K562 (cell line): ENCODE measurements around the gene COMMD4. TPM values are rescaled to one million over a fixed set of nuclear protein-coding genes. Genes with fewer than 3 reads are reported as not detected.

Experiments used
- ATAC-seq: fragments of 200-7000 bp; cut with Tn5 transposase; 3 replicates; pipeline ENCODE4 v1.9.1; 2020; ENCODE audit warnings: moderate library complexity
- BruUV-seq: library from RNA; stranded (reverse); fragments of 400-500 nt; replicated peaks from 2 replicates; lab custom pipeline; 2021; lab: Mats Ljungman, UMichigan
- CTCF ChIA-PET: fragments of 300-600 bp; formaldehyde crosslinking; extraction: SDS; loops from one replicate; lab custom pipeline; 2021; ENCODE audit warnings: low intra/inter-chr PET ratio; lab: Yijun Ruan, JAX
- POLR2A ChIA-PET: fragments of 300-600, 350-650 bp; sonication (Branson Sonifier 250); formaldehyde crosslinking; extraction: SDS; loops from one replicate; lab custom pipeline; 2021; ENCODE audit warnings: antibody characterized with exemption, inconsistent platforms; lab: Yijun Ruan, JAX
- DNase-seq, 4 experiments: peaks; one replicate each; pipeline versions ENCODE4 v3.0.0 to v3.0.0-alpha.2; 2011 to 2018; ENCODE audit warnings: low spot score in 3 of 4, mixed read lengths in 3 of 4; ENCODE audit errors: extremely low read depth in 1 of 4
- FAIRE-seq: peaks from 2 replicates; lab custom pipeline; 2011; peaks lifted over from hg19 to GRCh38; lab: Jason Lieb, UNC
- H2AFZ ChIP-seq: 2 replicates; pipeline ENCODE4 v1.6.0; 2011; ENCODE audit warnings: low read depth, low read length, control low read depth, inconsistent platforms
- H3K27ac ChIP-seq: fragments of 200-600 bp; 3 replicates; pipeline ENCODE4 v1.8.0; 2011; ENCODE audit warnings: low read depth, mild to moderate bottlenecking, control low read depth, inconsistent platforms, low read length, moderate library complexity, mixed read lengths; ENCODE audit errors: extremely low read depth
- H3K27me3 ChIP-seq, 2 experiments: fragments of 300-600 bp in 1 of 2; 2 replicates in 1 of 2; 3 replicates in 1 of 2; pipeline versions ENCODE4 v1.6.0 to v1.8.0; 2011; ENCODE audit warnings: inconsistent platforms in 2 of 2, low read length in 2 of 2, mild to moderate bottlenecking in 1 of 2, mixed read lengths in 1 of 2, moderate library complexity in 1 of 2; ENCODE audit not compliant: control insufficient read depth in 2 of 2, insufficient read depth in 2 of 2
- H3K36me3 ChIP-seq: fragments of 300-600 bp; 3 replicates; pipeline ENCODE4 v1.8.0; 2011; ENCODE audit warnings: mild to moderate bottlenecking, low read length, inconsistent platforms; ENCODE audit not compliant: control insufficient read depth, insufficient read depth
- H3K4me1 ChIP-seq, 2 experiments: fragments of 200-600 bp in 1 of 2; replicated peaks in 1 of 2; 2 replicates in 1 of 2; 3 replicates in 1 of 2; pipeline versions ENCODE4 v1.5.1 to v1.8.0; 2011; ENCODE audit warnings: inconsistent platforms in 2 of 2, low read length in 2 of 2, mild to moderate bottlenecking in 1 of 2, mixed read lengths in 1 of 2, moderate library complexity in 1 of 2; ENCODE audit not compliant: control insufficient read depth in 2 of 2, insufficient read depth in 2 of 2
- H3K4me2 ChIP-seq: 2 replicates; pipeline ENCODE4 v1.6.1; 2011; ENCODE audit warnings: low read length, control low read depth, inconsistent platforms, mixed read lengths; ENCODE audit not compliant: insufficient read depth
- H3K4me3 ChIP-seq: fragments of 200-600 bp; sonication (generic), shearing (Covaris generic); 2 replicates; pipeline ENCODE4 v1.5.1; 2016; ENCODE audit warnings: control low read depth, inconsistent platforms
- H3K79me2 ChIP-seq: fragments of 200-600 bp; 3 replicates; pipeline ENCODE4 v1.8.0; 2011; ENCODE audit warnings: low read length, inconsistent platforms; ENCODE audit not compliant: control insufficient read depth, insufficient read depth
- H3K9ac ChIP-seq, 2 experiments: 2 replicates each; pipeline versions ENCODE4 v1.6.0 to v1.6.1; 2011; ENCODE audit warnings: low read depth in 2 of 2, low read length in 2 of 2, control low read depth in 1 of 2, inconsistent platforms in 1 of 2, mild to moderate bottlenecking in 1 of 2, mixed read lengths in 1 of 2; ENCODE audit not compliant: insufficient read depth in 1 of 2
- H3K9me1 ChIP-seq: one replicate; pipeline ENCODE4 v1.6.0; 2011; ENCODE audit warnings: inconsistent platforms, mild to moderate bottlenecking, low read length, moderate library complexity; ENCODE audit not compliant: control insufficient read depth, insufficient read depth
- H3K9me3 ChIP-seq: replicated peaks from 2 replicates; pipeline ENCODE4 v1.5.1; 2011; ENCODE audit warnings: low read depth, low read length, inconsistent platforms; ENCODE audit not compliant: control insufficient read depth, insufficient read depth
- H4K20me1 ChIP-seq: replicated peaks from 2 replicates; pipeline ENCODE4 v1.6.1; 2011; ENCODE audit warnings: low read length, inconsistent platforms, mixed read lengths; ENCODE audit not compliant: control insufficient read depth, insufficient read depth
- CCNT2 ChIP-seq: IDR thresholded peaks from 2 replicates; pipeline ENCODE4 v1.6.1; 2011; ENCODE audit warnings: borderline replicate concordance, low read depth, mild to moderate bottlenecking, moderate library complexity, mixed read lengths, low read length; ENCODE audit not compliant: insufficient read length; ENCODE audit errors: extremely low read depth
- E2F6 ChIP-seq, 2 experiments: IDR thresholded peaks; 2 replicates each; pipeline ENCODE4 v1.6.1; 2011; ENCODE audit warnings: borderline replicate concordance in 1 of 2, control low read depth in 1 of 2, low read depth in 1 of 2, low read length in 1 of 2, mild to moderate bottlenecking in 1 of 2, mixed read lengths in 1 of 2, moderate library complexity in 1 of 2; ENCODE audit not compliant: insufficient read depth in 1 of 2, insufficient read length in 1 of 2, poor library complexity in 1 of 2, severe bottlenecking in 1 of 2; ENCODE audit errors: extremely low read depth in 1 of 2
- HCFC1 ChIP-seq: IDR thresholded peaks from 2 replicates; pipeline ENCODE4 v1.6.1; 2012; ENCODE audit warnings: low read depth, low read length, improper control_type of control experiment
- ID3 ChIP-seq, 2 experiments: fragments of 250-450 bp in 1 of 2; fragments of 450-650 bp in 1 of 2; sonication (Bioruptor Pico) in 1 of 2; IDR thresholded peaks; 2 replicates each; pipeline versions ENCODE4 v1.6.1 to v1.8.0; 2016 to 2021; ENCODE audit warnings: mild to moderate bottlenecking in 2 of 2, moderate library complexity in 2 of 2, missing compliant biosample characterization in 1 of 2, missing genetic modification characterization in 1 of 2
- MAZ ChIP-seq, 2 experiments: fragments of 450-650 bp in 1 of 2; sonication (generic) in 1 of 2; formaldehyde crosslinking; IDR thresholded peaks in 1 of 2; conservative IDR thresholded peaks in 1 of 2; 2 replicates each; pipeline versions ENCODE4 v1.4.0 to v1.5.0; 2020; ENCODE audit warnings: mild to moderate bottlenecking in 1 of 2, missing genetic modification reagents in 1 of 2
- NR2C2 ChIP-seq, 2 experiments: fragments of 200-800 bp in 1 of 2; sonication (Bioruptor generic) in 1 of 2; sonication (generic) in 1 of 2; formaldehyde crosslinking in 1 of 2; IDR thresholded peaks; 2 replicates each; pipeline versions ENCODE4 v1.6.1 to v1.8.0; 2016 to 2022; ENCODE audit warnings: mild to moderate bottlenecking in 1 of 2, missing compliant biosample characterization in 1 of 2, missing genetic modification characterization in 1 of 2, missing genetic modification reagents in 1 of 2
- PCBP1 ChIP-seq: fragments of 200-400 bp; formaldehyde crosslinking; IDR thresholded peaks from 2 replicates; pipeline ENCODE4 v1.6.1; 2018; ENCODE audit warnings: mild to moderate bottlenecking, low read depth, low read length; ENCODE audit not compliant: poor library complexity, severe bottlenecking
- RBFOX2 ChIP-seq: fragments of 200-400 bp; formaldehyde crosslinking; IDR thresholded peaks from 2 replicates; pipeline ENCODE4 v1.6.1; 2017; ENCODE audit warnings: low read depth, mild to moderate bottlenecking, low read length, moderate library complexity
- YY1 ChIP-seq, 3 experiments: IDR thresholded peaks; 2 replicates each; pipeline ENCODE4 v1.6.1; 2011; ENCODE audit warnings: low read length in 2 of 3, mild to moderate bottlenecking in 2 of 3, moderate library complexity in 2 of 3, borderline replicate concordance in 1 of 3, control low read depth in 1 of 3, low read depth in 1 of 3; ENCODE audit not compliant: insufficient read depth in 3 of 3, insufficient replicate concordance in 2 of 3, control insufficient read depth in 1 of 3, insufficient read length in 1 of 3; ENCODE audit errors: extremely low read depth in 1 of 3
- ZC3H4 ChIP-seq: sonication (generic); formaldehyde crosslinking; IDR thresholded peaks from 2 replicates; pipeline ENCODE4 v1.9.0; 2021; ENCODE audit warnings: missing genetic modification reagents, borderline replicate concordance
- ZNF57 ChIP-seq: fragments of 450-650 bp; formaldehyde crosslinking; IDR thresholded peaks from 2 replicates; pipeline ENCODE4 v1.4.0; 2020; ENCODE audit warnings: mild to moderate bottlenecking, moderate library complexity
- WGBS: fragments of 100-300 bp; shearing (Covaris generic); methylation state at CpG from one replicate; pipeline ENCODE4 v1.1.6; 2016; ENCODE audit warnings: low coverage, mixed read lengths; ENCODE audit not compliant: insufficient coverage; ENCODE audit errors: missing lambda C conversion rate; 5-methylcytosine and 5-hydroxymethylcytosine counted together
- in situ Hi-C: fragments of 300-500 bp; cut with MboI; formaldehyde crosslinking; loops from 4 replicates; pipeline ENCODE4 v1.15.0; 2018; ENCODE audit warnings: inconsistent platforms, mixed read lengths
- intact Hi-C: fragments of 100-400 bp; cut with micrococcal nuclease; formaldehyde crosslinking; loops from 2 replicates; pipeline ENCODE4 v1.14.2; 2022
- polyA plus RNA-seq, 8 experiments: library from polyadenylated mRNA; depleted of rRNA in 4 of 8; stranded (reverse) in 5 of 8; unstranded in 3 of 8; fragments of >200 nt; fragmentation: Nextera tagmentation in 2 of 8; fragmentation: Illumina TruSeq in 1 of 8; extraction: Ambion mirVana in 2 of 8; extraction: Trizol in 1 of 8; gene quantifications; 2 replicates each; pipeline versions ENCODE4 v1.2.1 to v1.2.3, GENCODE V29; 2011 to 2014; ENCODE audit warnings: inconsistent platforms in 1 of 8, missing spikeins in 1 of 8
- total RNA-seq, 7 experiments: library from RNA; depleted of rRNA in 6 of 7; stranded (reverse); fragments of >200 nt in 6 of 7; fragmentation: Illumina TruSeq in 2 of 7; extraction: Trizol in 2 of 7; gene quantifications; 2 replicates each; pipeline versions ENCODE4 v1.2.1 to v1.2.3, GENCODE V29; 2011 to 2021; ENCODE audit warnings: low replicate concordance in 1 of 7

COMMD4 gene
- total and polyA plus RNA-seq, 9 of the 15 experiments (the other 6 are each of a cell fraction or from before 2014, with no cell fraction given) = 20.4 to 140 (median 63.9) TPM

GRCh38 chr15:75347222-75348033 is 11.6 kb downstream of the COMMD4 start (continued):
- TF ChIP-seq HCFC1 = peak; percentile 82

GRCh38 chr15:75348034-75348561 is 12.2 kb downstream of the COMMD4 start:
- H3K9me1 ChIP-seq = no peaks in the 10 kb centered on the region
- in situ Hi-C loops = no loop called here
- peak overlapping the region; percentile 72 to 89 for H3K9ac ChIP-seq
- ATAC-seq (peak; percentile 61), DNase-seq (peak in 3 of 4 experiments; percentile 54 to 71 (median 69)), FAIRE-seq (no peak)
- 6% methylated on average over 16 of the region's 45 CpGs for WGBS
- ChIA-PET POLR2A (interaction anchor here (0.6 to 0.9 kb wide), 4 partner anchors 16 to 467 kb away, joined by 3 read pairs; no protein-coding TSS in a partner anchor), CTCF (no interaction called here)
- H3K27me3 ChIP-seq = no peaks in the 10 kb centered on the region
- peak overlapping the region; percentile 95 for H2AFZ ChIP-seq
- BruUV-seq = no TSS peak
- H3K4me2 ChIP-seq = peak overlapping the region; percentile 80
- H3K4me3 ChIP-seq = peak overlapping the region; percentile 55
- no peaks in the 10 kb centered on the region for H3K79me2 ChIP-seq
- H4K20me1 ChIP-seq = no peaks in the 10 kb centered on the region
- peaks cover 4 to 31% of the 10 kb centered on the region in 2 experiments; a peak in 3 of 5 replicates for H3K4me1 ChIP-seq
- intact Hi-C loops = no loop called here
- no peaks in the 10 kb centered on the region for H3K36me3 ChIP-seq
- H3K27ac ChIP-seq = peak overlapping the region; percentile 61; the same call in 2 of the 3 replicates
- H3K9me3 ChIP-seq = no peaks in the 10 kb centered on the region
- TF ChIP-seq YY1 (IDR thresholded peaks at IDR 0.05; ENCODE audit: borderline replicate concordance in 1 of 3, control insufficient read depth in 1 of 3, extremely low read depth in 1 of 3, insufficient read depth in 3 of 3, insufficient read length in 1 of 3, insufficient replicate concordance in 2 of 3, low read depth in 1 of 3, low read length in 2 of 3) = peak in 1 of 3 experiments; percentile 27
- TF ChIP-seq NR2C2 (CRISPR knock-in tag; IDR thresholded peaks at IDR 0.05) = no peak
- no peak for TF ChIP-seq NR2C2 (tag; IDR thresholded peaks at IDR 0.05)
- TF ChIP-seq CCNT2 = peak; percentile 38
- TF ChIP-seq ZNF57 (CRISPR knock-in tag) = no peak
- TF ChIP-seq ID3 (CRISPR knock-in tag; IDR thresholded peaks at IDR 0.05) = no peak
- no peak for TF ChIP-seq ID3 (tag; IDR thresholded peaks at IDR 0.05)
- peak; percentile 7; the same call in 1 of the 2 replicates for TF ChIP-seq RBFOX2
- no peak for TF ChIP-seq ZC3H4 (CRISPR knock-in tag)
- TF ChIP-seq E2F6 (IDR thresholded peaks at IDR 0.05; ENCODE audit: borderline replicate concordance in 1 of 2, extremely low read depth in 1 of 2, insufficient read depth in 1 of 2, insufficient read length in 1 of 2, low read depth in 1 of 2, low read length in 1 of 2, poor library complexity in 1 of 2, severe bottlenecking in 1 of 2) = peak in 1 of 2 experiments; percentile 43
- TF ChIP-seq MAZ (CRISPR knock-in tag; conservative IDR thresholded peaks at IDR 0.05 in 1 of 2, IDR thresholded peaks at IDR 0.05 in 1 of 2) = peak in 1 of 2 experiments; percentile 47; a peak in 2 of 4 replicates
- peak; percentile 73 for TF ChIP-seq PCBP1
